GM19025 (cell line): ENCODE measurements around the gene PTP4A1.
"Not testable (repeated sequence)": the region's sequence is repeated elsewhere in the genome, so short reads cannot be mapped to it uniquely, and the experiment has no call there.

Experiments used
- ATAC-seq: cut with Tn5 transposase; IDR thresholded peaks from one replicate; pipeline ENCODE4 v1.9.1; 2021; ENCODE audit warnings: mild to moderate bottlenecking, low read depth, moderate library complexity; ENCODE audit not compliant: unreplicated experiment

Gene PTP4A1

GRCh38 chr6:63572044-63572746 is at the start of gene PTP4A1, which contains the start of gene LOC128125822:
Gene PTP4A1 (plus strand): TSS chr6:63572480. CDS start chr6:63576881, 4,401 bp downstream.
Gene LOC128125822 (plus strand): TSS chr6:63572480.
- peak; percentile 87 for ATAC-seq

- not testable (repeated sequence) for ATAC-seq
Measured at GRCh38 chr6:63522911-63523287, 49.4 kb upstream of the PTP4A1 start.

GRCh38 chr6:63523630-63524029 is 48.6 kb upstream of the PTP4A1 start:
- no peak for ATAC-seq

GRCh38 chr6:63525186-63525878 is 46.9 kb upstream of the PTP4A1 start:
- ATAC-seq = no peak

- ATAC-seq = no peak
Measured at GRCh38 chr6:63526931-63527330, 45.3 kb upstream of the PTP4A1 start.

- no peak for ATAC-seq
Measured at GRCh38 chr6:63527658-63528514, 44.4 kb upstream of the PTP4A1 start.

GRCh38 chr6:63529498-63529897 is 42.8 kb upstream of the PTP4A1 start:
- ATAC-seq = no peak

- ATAC-seq = no peak
Measured at GRCh38 chr6:63530182-63530581, 42.1 kb upstream of the PTP4A1 start.

GRCh38 chr6:63530991-63531390 is 41.3 kb upstream of the PTP4A1 start:
- ATAC-seq = no peak

GRCh38 chr6:63533026-63533425 is 39.3 kb upstream of the PTP4A1 start:
- no peak for ATAC-seq

- no peak for ATAC-seq
Measured at GRCh38 chr6:63533952-63534351, 38.3 kb upstream of the PTP4A1 start.

- peak; percentile 50 for ATAC-seq
Measured at GRCh38 chr6:63537201-63537958, 34.9 kb upstream of the PTP4A1 start.

GRCh38 chr6:63537959-63538300 is 34.4 kb upstream of the PTP4A1 start:
- no peak for ATAC-seq

GRCh38 chr6:63538550-63538949 is 33.7 kb upstream of the PTP4A1 start:
- no peak for ATAC-seq

- no peak for ATAC-seq
Measured at GRCh38 chr6:63543001-63543400, 29.3 kb upstream of the PTP4A1 start.

GRCh38 chr6:63543982-63544381 is 28.3 kb upstream of the PTP4A1 start:
- no peak for ATAC-seq

- ATAC-seq = no peak
Measured at GRCh38 chr6:63546236-63546635, 26.0 kb upstream of the PTP4A1 start.

GRCh38 chr6:63546697-63547096 is 25.6 kb upstream of the PTP4A1 start:
- ATAC-seq = no peak

- ATAC-seq = no peak
Measured at GRCh38 chr6:63549076-63549475, 23.2 kb upstream of the PTP4A1 start.

GRCh38 chr6:63553208-63553607 is 19.1 kb upstream of the PTP4A1 start:
- ATAC-seq = peak; percentile 99
